ENCODE measurements around the gene OR6K3. TPM values are rescaled to one million over a fixed set of nuclear protein-coding genes. Genes with fewer than 3 reads are reported as not detected.

OR6K3 gene
- total RNA-seq = not detected
- not detected for polyA plus RNA-seq

- ATAC-seq (no peak), FAIRE-seq (no peak), DNase-seq (no peak)
- no peak for TF ChIP-seq CTCF (IDR thresholded peaks at IDR 0.05)
- Histone ChIP-seq H3K27ac (no peak within 1 kb of the TSS), H3K27me3 (peaks cover 0 to 9% (median 2%) of the 10 kb centered on the region in 4 donors), H3K4me1 (no peaks in the 10 kb centered on the region), H3K9me3 (no peaks in the 10 kb centered on the region), H3K36me3 (no peaks in the 10 kb centered on the region), H3K4me3 (no peak within 1 kb of the TSS)
- intact Hi-C loops (cut with DNase I) = no loop called here
- 47 to 49% methylated on average over 2 of the region's 2 CpGs for WGBS, 2 donors
These were observed at the start of gene OR6K3 for GRCh38 chr1:158720620-158721019. TSS of gene OR6K3 (minus strand) at chr1:158720720. CDS start at chr1:158718115, 2,605 bp downstream.

- no peak for ATAC-seq
- no peaks in the 10 kb centered on the region for H3K9me3 ChIP-seq
- H3K27me3 ChIP-seq = no peaks in the 10 kb centered on the region
- FAIRE-seq = no peak
- no peaks in the 10 kb centered on the region for H3K4me1 ChIP-seq
- no peak for TF ChIP-seq CTCF (IDR thresholded peaks at IDR 0.05)
- H3K4me3 ChIP-seq = no peak within 1 kb of the TSS
- no peak for DNase-seq
- WGBS, 2 donors = 61 to 65% methylated on average over 2 of the region's 2 CpGs
- H3K27ac ChIP-seq = no peak within 1 kb of the TSS
- no peaks in the 10 kb centered on the region for H3K36me3 ChIP-seq
- intact Hi-C loops (cut with DNase I) = no loop called here
These were observed 33.9 kb upstream of the OR6K3 start, which contains the start of gene OR6K6 for GRCh38 chr1:158754420-158754819. TSS of gene OR6K6 (plus strand) at chr1:158754720. CDS start at chr1:158754888, 168 bp downstream.

GRCh38 chr1:158752155-158752712 lies 31.7 kb upstream of the OR6K3 start:
- peak in 1 of 6 donors; percentile 38 for DNase-seq
- intact Hi-C loops (cut with DNase I) = no loop called here
- Histone ChIP-seq H3K4me3 (no peak overlapping the region), H3K36me3 (no peaks in the 10 kb centered on the region), H3K9me3 (no peaks in the 10 kb centered on the region), H3K27me3 (no peaks in the 10 kb centered on the region), H3K27ac (no peak overlapping the region), H3K4me1 (no peaks in the 10 kb centered on the region)
- no peak for ATAC-seq
- 78 to 83% methylated on average over 9 of the region's 9 CpGs for WGBS, 2 donors
- no peak for TF ChIP-seq CTCF (IDR thresholded peaks at IDR 0.05)
- FAIRE-seq = no peak

GRCh38 chr1:158735848-158736247 lies 15.3 kb upstream of the OR6K3 start:
- Histone ChIP-seq H3K4me1 (no peaks in the 10 kb centered on the region), H3K27me3 (no peaks in the 10 kb centered on the region), H3K27ac (no peak overlapping the region), H3K9me3 (no peaks in the 10 kb centered on the region), H3K4me3 (no peak overlapping the region), H3K36me3 (no peaks in the 10 kb centered on the region)
- intact Hi-C loops (cut with DNase I) = no loop called here
- DNase-seq = no peak
- ATAC-seq = no peak
- no peak for FAIRE-seq
- TF ChIP-seq CTCF (IDR thresholded peaks at IDR 0.05) = no peak

- Histone ChIP-seq H3K36me3 (no peaks in the 10 kb centered on the region), H3K27me3 (peaks cover 0 to 1% (median 0%) of the 10 kb centered on the region in 4 donors), H3K27ac (no peak overlapping the region), H3K4me1 (no peaks in the 10 kb centered on the region), H3K4me3 (no peak overlapping the region), H3K9me3 (no peaks in the 10 kb centered on the region)
- ATAC-seq = no peak
- FAIRE-seq = no peak
- no peak for TF ChIP-seq CTCF (IDR thresholded peaks at IDR 0.05)
- no peak for DNase-seq
- intact Hi-C loops (cut with DNase I) = no loop called here
- 32 to 33% methylated on average over 2 of the region's 2 CpGs for WGBS, 2 donors
These were observed 12.0 kb upstream of the OR6K3 start for GRCh38 chr1:158732524-158732923.
